HG03064 (cell line): ENCODE results near the gene DTX3L.

Experiments used
- ATAC-seq: cut with Tn5 transposase; IDR thresholded peaks from one replicate; pipeline ENCODE4 v1.9.1; 2021; ENCODE audit warnings: low read depth; ENCODE audit not compliant: unreplicated experiment

Gene DTX3L

DNA sequence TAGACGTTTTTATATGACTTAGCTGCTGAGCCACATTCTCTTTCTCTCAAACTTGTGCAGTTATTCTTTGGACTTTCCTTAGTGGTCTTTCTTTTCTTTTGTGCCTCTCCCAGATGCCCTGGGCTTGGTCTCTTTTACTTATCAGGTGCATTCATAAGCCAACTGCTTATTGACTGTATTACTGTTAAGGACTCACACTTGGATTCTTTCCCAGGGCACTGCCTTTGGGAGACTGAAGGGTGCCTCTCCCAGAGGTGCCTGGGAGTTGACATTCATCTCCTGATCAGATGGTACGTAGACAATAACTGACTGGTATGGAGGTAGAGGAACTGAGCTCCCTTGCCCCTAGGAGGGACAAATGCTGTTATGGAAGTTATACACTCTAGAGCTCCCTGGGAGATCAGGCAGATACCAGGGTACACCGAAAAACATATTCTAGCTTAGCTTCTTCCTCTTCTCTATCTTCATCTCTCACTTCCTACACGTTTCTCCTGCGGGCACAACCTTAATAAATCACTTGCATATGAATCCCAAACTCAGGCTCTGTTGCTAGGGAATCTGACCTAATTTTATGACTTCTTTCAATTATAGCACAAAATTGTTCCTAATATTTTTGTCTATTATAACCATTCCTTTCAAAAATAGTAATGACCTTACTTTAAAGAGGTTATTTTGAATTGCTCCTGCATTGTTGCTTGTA, 38.0 kb downstream of the DTX3L start:
- ATAC-seq: no peak

- ATAC-seq: no peak
Measured at GRCh38 chr3:122603056-122603455, 38.9 kb downstream of the DTX3L start.

GRCh38 chr3:122606330-122606729, 42.2 kb downstream of the DTX3L start:
- no peak for ATAC-seq

GRCh38 chr3:122608916-122609315, 44.8 kb downstream of the DTX3L start:
- ATAC-seq: no peak

GRCh38 chr3:122609798-122610559, 45.8 kb downstream of the DTX3L start:
- peak; percentile 95 for ATAC-seq

DNA sequence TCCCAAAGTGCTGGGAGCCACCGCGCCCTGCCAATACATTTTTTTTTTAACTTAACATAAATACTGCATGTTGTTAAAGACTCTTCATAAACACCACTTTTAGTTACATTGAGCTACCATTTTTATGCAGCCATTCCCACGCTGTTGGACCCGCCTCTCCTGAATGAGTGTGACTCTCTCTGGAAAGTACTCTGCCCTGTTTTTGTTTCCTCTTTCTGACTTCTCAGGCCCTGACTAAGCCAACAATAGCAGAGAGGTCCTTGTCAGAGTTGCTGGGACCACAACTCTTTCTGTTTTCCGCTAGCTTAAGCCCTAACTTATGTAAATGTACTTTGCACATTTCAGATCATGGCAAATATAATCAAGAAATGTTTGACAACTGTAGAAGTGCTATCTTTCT, 48.6 kb downstream of the DTX3L start:
- ATAC-seq: no peak

GRCh38 chr3:122615303-122615702, 51.2 kb downstream of the DTX3L start:
- no peak for ATAC-seq

GRCh38 chr3:122618614-122619013, 54.5 kb downstream of the DTX3L start:
- no peak for ATAC-seq

- no peak for ATAC-seq
Measured at GRCh38 chr3:122619040-122619439, 54.9 kb downstream of the DTX3L start.

- no peak for ATAC-seq
Measured at GRCh38 chr3:122620399-122620798, 56.3 kb downstream of the DTX3L start.

GRCh38 chr3:122621112-122621511, 57.0 kb downstream of the DTX3L start:
- no peak for ATAC-seq

DNA sequence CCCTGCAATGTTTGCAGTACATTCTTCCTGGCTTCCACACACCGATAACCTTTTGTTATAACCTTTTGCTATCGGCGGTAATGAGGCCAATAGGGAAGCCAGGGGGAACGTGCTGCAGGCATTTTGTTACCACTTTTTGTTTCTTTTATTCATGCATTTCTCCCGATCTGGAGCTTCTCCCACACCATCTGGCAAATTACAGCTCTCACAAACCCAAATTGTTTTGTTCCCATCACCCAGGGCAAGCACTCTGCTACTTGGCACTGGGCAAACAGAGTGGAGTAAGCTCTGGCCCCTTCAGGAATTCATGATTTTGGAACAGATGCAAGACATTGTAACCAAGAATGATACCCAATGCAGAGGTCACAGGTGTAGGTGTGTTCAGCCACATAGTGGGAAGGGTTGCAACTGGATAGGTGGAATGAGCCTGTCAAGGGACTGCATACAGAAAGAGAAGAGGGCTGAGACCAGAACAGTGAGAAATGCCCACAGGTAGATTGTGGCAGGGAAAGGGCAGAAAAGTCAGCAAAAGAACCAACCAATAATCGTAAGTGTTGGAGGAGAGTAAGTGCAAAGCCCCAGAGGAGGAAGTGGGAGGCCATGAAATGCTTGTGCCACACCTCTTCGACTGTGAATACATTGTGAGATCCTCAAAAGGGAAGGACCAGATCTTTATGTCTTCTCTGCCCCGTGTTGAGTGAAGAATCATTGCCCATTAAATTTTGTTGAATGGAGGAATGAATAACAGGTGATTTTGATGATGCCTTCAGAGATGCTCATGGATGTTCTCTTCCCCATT, 59.1 kb downstream of the DTX3L start:
- ATAC-seq: no peak
